NCI-H146 treated with DMSO at 0.1 percent for 48 hours (cell line): ENCODE results near the gene COL13A1.

Source experiments
- DNase-seq: peaks from one replicate; lab custom pipeline; 2025; ENCODE audit not compliant: unreplicated experiment; lab: John Stamatoyannopoulos, UW

COL13A1 gene

GRCh38 chr10:69844698-69845097 is 43.0 kb downstream of the COL13A1 start:
- no peak for DNase-seq

DNA sequence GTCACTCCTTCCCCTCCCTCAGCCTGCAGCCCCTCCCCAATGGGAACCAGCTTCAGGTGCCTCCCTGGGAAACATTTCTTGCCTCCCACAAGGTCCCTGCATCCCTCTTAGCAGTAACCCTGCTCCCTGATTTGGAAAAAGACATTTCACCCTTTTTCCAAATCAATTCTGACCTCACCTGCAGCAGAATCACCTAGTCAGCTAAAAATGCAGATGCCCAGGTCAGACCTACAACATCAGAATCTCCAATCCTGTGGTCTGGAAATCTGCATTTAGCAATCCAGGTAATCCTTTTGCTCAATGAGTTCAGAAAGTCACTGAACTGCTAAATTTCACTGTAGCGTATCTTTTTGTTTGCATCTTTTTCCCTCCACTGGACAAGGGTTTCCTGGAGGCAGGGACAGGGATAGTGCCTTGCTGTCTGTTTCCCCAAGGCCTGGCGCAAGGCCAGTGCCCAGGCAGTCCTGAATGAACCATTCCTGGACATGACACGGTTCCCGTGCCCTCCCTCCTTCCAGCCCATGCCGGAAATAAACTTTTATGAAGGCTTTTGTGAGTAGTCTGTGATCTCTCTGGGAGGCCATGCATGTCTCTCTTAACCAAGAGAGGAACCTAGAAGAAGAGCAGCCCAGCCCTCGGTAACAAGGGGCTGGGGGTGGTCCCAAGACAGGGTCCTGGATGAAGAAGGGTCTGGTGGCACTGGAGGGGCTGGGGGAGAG is 44.0 kb downstream of the COL13A1 start:
- no peak for DNase-seq

DNA sequence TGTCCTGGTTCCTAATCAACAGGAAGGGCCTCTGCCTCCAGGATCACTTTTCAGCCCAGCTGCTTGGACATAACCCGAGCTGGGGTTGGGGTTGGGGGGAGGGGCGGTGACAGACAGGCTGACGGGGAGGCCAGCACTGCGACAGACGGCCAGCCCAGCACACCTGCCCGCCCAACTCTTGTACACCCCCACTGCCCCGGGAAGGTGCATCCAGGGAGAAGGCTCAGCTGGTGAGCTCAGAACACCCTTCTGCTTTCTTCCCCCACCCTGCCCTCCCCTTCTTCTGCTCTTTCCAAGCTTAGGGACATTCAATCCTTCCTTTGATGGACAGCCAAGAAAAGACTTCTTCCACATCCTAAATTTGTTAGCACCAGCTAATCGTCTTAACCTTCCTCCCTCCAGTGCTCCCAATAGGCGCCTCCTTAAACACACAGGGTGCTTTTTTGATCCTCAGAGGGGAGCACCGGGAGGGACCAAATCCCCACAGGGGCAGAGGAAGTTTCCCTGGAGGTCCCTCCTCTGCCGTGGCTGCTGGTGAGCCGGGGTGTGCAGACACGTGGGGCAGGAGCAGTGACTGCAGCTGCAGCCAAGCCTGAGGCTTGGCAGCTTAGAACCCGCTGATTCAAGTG is 44.7 kb downstream of the COL13A1 start:
- no peak for DNase-seq

DNA sequence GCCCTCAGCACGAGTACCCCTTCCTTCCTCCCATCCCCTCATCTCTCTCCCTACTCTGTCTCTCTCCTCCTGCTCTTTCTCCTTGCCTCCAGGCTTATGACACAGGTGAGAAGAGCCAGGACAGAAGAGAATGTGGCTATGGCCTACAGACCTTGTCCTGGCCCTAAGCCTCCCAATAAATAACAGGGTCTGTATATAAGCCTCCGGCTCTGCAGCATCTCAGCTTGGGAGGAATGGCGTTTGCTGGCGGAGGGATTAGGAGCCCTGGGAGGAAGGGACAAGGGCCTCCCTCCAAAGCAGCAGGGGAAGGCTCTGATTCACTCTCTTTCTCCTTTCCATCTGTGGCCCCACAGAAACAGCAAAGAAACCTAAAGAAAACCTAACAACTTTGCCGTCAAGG is 45.8 kb downstream of the COL13A1 start:
- no peak for DNase-seq

GRCh38 chr10:69847883-69848282 is 46.2 kb downstream of the COL13A1 start:
- DNase-seq, result no peak

GRCh38 chr10:69848454-69848853 is 46.7 kb downstream of the COL13A1 start:
- no peak for DNase-seq

DNA sequence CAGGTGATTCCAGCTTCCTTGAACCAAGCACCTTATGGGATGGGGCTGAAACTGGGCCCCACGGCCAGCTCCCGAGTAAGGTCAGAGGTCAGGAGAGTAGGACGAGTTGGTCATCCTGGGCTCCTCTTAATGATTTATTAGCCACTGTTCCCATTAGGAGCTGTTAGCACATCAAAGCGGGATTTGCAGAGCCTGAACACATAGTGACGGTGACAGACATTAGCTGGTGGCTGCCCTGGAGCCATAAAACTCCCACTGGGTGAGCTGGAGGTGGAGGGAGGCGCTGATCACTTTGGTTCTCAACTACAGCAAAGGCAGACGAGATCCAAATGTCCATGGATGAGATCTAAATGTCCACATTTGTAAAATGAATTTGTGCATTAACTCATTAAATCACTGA is 48.1 kb downstream of the COL13A1 start:
- DNase-seq, result no peak

- no peak for DNase-seq
Observed at GRCh38 chr10:69850440-69850839, 48.7 kb downstream of the COL13A1 start.

GRCh38 chr10:69851306-69851705 is 49.6 kb downstream of the COL13A1 start:
- no peak for DNase-seq

DNA sequence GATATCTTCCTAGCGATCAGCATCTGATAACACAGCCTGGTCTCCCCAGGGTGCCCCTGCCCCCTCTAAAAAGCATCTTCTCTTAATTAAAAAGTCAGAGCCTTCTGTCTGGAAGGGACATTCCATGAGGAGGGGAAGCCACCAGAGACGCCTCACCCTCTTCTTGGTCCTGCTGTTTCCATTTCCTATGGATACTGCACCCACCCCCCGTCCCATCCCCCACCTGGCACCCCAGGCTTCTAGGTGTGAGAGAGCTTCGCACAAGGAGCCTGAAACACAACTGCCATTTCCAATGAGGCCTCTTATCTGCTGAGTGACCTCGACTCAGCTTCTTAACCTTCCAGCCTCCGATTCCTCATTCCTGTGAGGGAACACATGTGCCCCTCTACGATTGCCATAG is 51.4 kb downstream of the COL13A1 start:
- no peak for DNase-seq

GRCh38 chr10:69854511-69855345 is 53.0 kb downstream of the COL13A1 start:
- no peak for DNase-seq

DNA sequence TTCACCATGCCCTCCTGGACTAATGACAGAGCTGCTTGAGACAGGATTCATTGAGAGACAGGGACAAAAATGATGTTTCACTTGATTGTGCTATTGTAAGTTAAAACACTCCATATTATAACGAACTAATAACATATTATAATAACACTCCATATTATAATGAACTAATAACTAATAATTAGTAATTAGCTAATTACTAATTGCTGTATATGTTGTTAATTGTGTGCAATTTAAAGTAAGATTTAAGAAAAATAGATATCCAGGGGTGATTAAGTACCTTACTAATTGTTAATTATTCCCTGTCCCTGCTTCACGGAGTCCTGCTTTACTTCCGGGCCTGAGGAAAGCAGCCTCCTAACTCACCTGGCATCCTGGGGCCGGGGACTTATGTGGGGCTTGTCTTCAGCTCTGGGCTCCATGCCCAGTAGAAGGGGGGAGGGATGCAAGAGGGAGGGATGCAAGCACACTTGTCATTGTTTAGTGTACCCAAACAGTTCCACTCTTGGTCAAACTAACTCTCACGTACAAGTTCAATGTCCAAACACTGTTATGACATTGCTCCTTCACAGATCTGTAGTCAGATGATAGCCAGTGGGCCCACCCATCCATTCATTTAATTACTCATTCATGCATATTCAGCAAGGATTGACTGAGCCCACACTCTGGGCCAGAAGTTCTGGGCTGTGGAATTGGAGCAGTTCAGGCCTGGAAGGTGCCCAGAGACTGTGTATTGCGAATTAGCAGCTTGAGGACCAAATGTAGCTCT is 53.8 kb downstream of the COL13A1 start:
- no peak for DNase-seq

DNA sequence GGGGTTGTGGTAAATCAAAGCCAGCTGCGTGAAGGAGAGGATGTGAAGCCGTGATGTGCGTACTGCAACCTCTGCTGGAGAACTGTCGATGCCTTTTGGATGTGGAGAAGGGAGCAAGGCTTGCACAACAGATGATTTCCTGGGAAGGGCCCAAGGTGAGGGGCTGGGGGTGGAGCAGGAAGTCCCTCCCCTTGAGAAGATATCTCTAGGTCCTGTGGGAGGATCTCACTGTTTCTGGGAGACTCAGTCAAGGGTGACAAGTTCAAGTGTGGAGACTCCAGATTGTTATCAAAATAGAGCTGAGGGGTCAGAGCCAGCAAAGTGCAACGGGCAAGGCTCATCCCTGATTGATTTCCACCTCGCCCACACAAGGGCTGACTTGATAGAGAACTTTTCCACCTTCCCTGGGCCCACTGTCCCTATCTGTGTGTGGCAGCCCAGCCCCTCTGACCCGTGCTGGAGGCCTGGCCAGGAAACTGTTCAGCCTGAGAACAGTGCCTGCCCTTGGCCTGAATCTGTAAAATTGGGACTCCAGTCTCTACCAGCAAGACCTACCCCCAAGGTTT is 55.0 kb downstream of the COL13A1 start:
- DNase-seq, result no peak

DNA sequence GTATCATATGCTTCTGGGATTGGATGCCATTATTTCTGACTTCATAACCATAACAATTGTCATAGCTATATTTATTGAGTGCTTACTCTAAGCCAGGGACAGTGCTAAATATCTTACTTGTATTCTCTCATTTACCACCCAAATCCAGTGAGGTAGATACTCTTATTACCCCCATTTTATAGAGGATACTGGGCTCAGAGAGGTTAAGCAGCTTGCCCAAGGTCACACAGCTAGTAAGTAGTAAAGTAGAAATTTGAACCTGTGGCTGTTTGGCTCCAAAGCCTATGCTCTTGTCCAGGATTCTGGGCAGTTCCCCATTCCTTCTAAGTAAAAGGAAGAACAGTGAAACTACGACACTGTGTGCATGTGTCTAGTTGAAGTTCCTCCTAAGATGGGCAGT is 56.5 kb downstream of the COL13A1 start:
- DNase-seq, result no peak

GRCh38 chr10:69860271-69860670 is 58.6 kb downstream of the COL13A1 start:
- DNase-seq, result no peak

GRCh38 chr10:69861251-69862240 is 59.8 kb downstream of the COL13A1 start:
- peak; percentile 12 for DNase-seq

DNA sequence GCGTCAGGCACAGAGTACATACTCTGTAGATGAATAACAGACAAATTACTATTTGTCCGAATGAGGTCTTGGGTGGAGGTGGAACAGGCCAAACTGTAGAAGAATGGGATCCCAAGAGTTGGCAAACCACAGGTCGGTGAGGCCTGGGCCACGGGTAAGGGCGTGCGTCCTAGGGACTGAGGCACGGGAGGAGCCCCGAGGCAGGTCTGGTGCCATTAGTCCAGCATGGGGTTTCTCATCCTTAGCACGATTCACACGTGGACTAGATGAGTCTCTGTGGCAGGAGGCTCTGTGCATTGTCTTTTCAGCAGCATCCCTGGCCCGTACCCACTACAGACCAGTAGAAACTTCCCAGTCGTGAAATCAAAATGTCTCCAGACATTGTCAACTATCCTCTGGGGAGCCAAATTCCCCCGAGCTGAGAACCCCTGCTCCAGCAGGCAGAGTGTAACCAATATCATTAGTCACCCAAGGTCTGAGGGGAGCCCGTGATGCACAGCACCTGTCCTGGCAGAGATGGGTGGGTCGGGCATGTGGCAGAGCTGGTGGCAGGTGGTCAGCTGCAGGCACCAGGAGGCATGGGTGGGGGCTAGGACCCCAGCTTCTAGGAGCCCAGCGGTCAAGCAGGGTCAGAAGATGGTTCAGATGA is 61.3 kb downstream of the COL13A1 start:
- DNase-seq, result no peak

GRCh38 chr10:69863580-69863979 is 61.9 kb downstream of the COL13A1 start:
- no peak for DNase-seq

DNA sequence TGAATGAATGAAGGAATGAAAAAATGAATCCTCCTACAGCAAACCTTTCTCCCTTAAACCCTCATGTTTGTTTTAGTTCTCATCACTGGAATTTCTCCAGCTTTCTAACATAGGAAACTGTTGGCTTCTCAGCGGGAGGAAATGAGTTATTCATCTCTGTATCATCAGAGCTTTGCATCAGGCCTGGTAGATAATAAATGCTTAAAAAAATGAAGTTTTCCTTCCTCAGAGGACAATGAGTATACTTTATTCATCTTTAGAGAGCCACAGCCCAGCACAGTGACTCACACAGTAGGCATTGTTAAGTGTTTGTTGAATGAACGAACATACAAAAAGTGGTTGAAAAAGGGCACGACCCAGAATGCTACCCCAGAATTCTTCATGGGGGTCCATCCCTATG is 62.6 kb downstream of the COL13A1 start:
- DNase-seq, result no peak
